ENCODE data around the gene TMEM170A. TPM values are rescaled to one million over a fixed set of nuclear protein-coding genes. Genes with fewer than 3 reads are reported as not detected.

The TMEM170A gene
- total RNA-seq, 1 experiment from 2014 or later, result 34.5 TPM

DNA sequence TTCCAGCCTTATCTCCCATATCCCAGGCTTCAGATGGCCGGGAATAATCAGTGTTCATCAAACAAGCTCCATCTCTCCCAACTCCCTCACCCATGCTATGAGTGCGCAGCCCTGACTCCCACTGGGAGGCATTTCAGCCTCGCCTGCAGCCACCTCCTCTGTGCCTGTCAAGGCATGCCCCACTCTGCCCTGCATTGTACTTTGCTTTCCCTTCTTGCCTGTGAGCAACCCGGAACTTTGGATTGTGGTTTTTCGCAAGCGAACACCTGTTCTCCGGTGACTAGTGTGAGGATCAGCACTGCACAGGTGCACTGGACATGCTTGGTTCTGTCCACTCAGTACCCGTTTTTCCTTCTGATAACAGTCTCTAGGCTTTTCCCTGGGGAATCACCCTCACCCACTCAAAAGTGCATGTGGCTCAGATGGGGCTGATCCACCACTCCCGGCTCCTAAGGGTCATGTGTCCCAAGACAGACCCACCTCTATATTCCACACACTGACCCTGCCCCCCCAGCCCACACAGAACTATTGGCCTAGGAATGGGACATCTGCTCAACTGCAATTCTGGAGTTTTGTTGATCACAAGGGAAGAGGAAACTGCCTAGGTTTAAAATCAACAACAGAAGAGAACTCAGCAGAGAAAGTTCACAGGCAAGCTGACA is 21.7 kb upstream of the TMEM170A start:
- CTCF ChIA-PET, result interaction anchor here (1.7 to 3.4 kb wide), 2 partner anchors 21 to 31 kb away, joined by 4 to 23 read pairs; no protein-coding TSS in a partner anchor
- H3K4me3 ChIP-seq (replicated peaks in 1 of 2; ENCODE audit: low read depth in 1 of 2, low read length in 2 of 2), result no peak overlapping the region
- no peaks in the 10 kb centered on the region for H4K20me1 ChIP-seq (ENCODE audit: insufficient read depth)
- peak overlapping the region; percentile 99 for H3K27ac ChIP-seq (ENCODE audit: low read depth, low read length)
- POLR2A ChIA-PET, result no interaction called here
- RAD21 ChIA-PET (ENCODE audit: low non-redundant PET in 1 of 2, low total read pairs in 2 of 2, uncharacterized antibody in 2 of 2, unreplicated experiment in 2 of 2), result no interaction called here
- no TSS peak for BruUV-seq (replicated peaks)
- no peaks in the 10 kb centered on the region for H3K36me3 ChIP-seq (ENCODE audit: control insufficient read depth in 1 of 2, insufficient read depth in 2 of 2, low read length in 2 of 2)
- intact Hi-C loops (cut with micrococcal nuclease), result no loop called here
- no peak overlapping the region for H2AFZ ChIP-seq (ENCODE audit: low read depth, low read length, poor library complexity, severe bottlenecking)
- no peak for DNase-seq (ENCODE audit: low read depth, low spot score)
- 0 out of 2 replicates have a peak overlapping the region, but pooled peaks have one; percentile 16 for H3K9ac ChIP-seq (ENCODE audit: low read length)
- no peak for ATAC-seq
- H3K27me3 ChIP-seq (ENCODE audit: insufficient read depth, low read length), result no peaks in the 10 kb centered on the region
- no peaks in the 10 kb centered on the region for H3K9me3 ChIP-seq (ENCODE audit: control insufficient read depth in 1 of 2, insufficient read depth in 1 of 2, low read depth in 1 of 2, low read length in 2 of 2)
- peak; percentile 48; the same call in 1 of the 2 replicates for TF ChIP-seq SP1 (IDR thresholded peaks at IDR 0.05; ENCODE audit: low read depth)
- peak; percentile 68; the same call in 1 of the 2 replicates for TF ChIP-seq MAX (IDR thresholded peaks at IDR 0.05)
- TF ChIP-seq, protein P1, sequence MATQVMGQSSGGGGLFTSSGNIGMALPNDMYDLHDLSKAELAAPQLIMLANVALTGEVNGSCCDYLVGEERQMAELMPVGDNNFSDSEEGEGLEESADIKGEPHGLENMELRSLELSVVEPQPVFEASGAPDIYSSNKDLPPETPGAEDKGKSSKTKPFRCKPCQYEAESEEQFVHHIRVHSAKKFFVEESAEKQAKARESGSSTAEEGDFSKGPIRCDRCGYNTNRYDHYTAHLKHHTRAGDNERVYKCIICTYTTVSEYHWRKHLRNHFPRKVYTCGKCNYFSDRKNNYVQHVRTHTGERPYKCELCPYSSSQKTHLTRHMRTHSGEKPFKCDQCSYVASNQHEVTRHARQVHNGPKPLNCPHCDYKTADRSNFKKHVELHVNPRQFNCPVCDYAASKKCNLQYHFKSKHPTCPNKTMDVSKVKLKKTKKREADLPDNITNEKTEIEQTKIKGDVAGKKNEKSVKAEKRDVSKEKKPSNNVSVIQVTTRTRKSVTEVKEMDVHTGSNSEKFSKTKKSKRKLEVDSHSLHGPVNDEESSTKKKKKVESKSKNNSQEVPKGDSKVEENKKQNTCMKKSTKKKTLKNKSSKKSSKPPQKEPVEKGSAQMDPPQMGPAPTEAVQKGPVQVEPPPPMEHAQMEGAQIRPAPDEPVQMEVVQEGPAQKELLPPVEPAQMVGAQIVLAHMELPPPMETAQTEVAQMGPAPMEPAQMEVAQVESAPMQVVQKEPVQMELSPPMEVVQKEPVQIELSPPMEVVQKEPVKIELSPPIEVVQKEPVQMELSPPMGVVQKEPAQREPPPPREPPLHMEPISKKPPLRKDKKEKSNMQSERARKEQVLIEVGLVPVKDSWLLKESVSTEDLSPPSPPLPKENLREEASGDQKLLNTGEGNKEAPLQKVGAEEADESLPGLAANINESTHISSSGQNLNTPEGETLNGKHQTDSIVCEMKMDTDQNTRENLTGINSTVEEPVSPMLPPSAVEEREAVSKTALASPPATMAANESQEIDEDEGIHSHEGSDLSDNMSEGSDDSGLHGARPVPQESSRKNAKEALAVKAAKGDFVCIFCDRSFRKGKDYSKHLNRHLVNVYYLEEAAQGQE (IDR thresholded peaks at IDR 0.05; ENCODE audit: low read depth), result no peak
- TF ChIP-seq POLR2A (IDR thresholded peaks at IDR 0.05; ENCODE audit: borderline replicate concordance, extremely low read depth, insufficient read depth, insufficient read length), result no peak
- no peak for TF ChIP-seq YY1 (IDR thresholded peaks at IDR 0.05; ENCODE audit: extremely low read depth, insufficient replicate concordance, low read depth, low read length)
- peak; percentile 52; the same call in 1 of the 2 replicates for TF ChIP-seq CBX3 (IDR thresholded peaks at IDR 0.05; ENCODE audit: low read depth)
- no peak; the same call in 1 of the 2 replicates for TF ChIP-seq FOSL1 (IDR thresholded peaks at IDR 0.05; ENCODE audit: low read depth)
- H3K4me2 ChIP-seq (ENCODE audit: low read length), result peak overlapping the region; percentile 72
- H3K4me1 ChIP-seq (ENCODE audit: control insufficient read depth in 1 of 2, insufficient read depth in 2 of 2, low read length in 2 of 2), result peaks cover 44 to 66% of the 10 kb centered on the region in 2 experiments
- no peaks in the 10 kb centered on the region for H3K79me2 ChIP-seq (ENCODE audit: insufficient read depth, low read length)
- no peaks in the 10 kb centered on the region for H3K9me2 ChIP-seq (ENCODE audit: insufficient read depth)

Measured in HCT116 (cell line).